ENCODE measurements around the gene COMT. TPM values are rescaled to one million over a fixed set of nuclear protein-coding genes. Genes with fewer than 3 reads are reported as not detected.
"Not testable (repeated sequence)": the region's sequence is repeated elsewhere in the genome, so short reads cannot be mapped to it uniquely, and the experiment has no call there.

Gene COMT
- total RNA-seq, 4 donors from 2014 or later: 166 to 214 (median 180) TPM

GRCh38 chr22:19921544-19922081 is 20.0 kb upstream of the COMT start:
- TF ChIP-seq CTCF (IDR thresholded peaks at IDR 0.05): no peak
- ATAC-seq (ENCODE audit: low FRiP score) (no peak), DNase-seq (ENCODE audit: low spot score) (no peak)

- no peak for TF ChIP-seq CTCF (IDR thresholded peaks at IDR 0.05)
- DNase-seq (ENCODE audit: low spot score) (no peak), ATAC-seq (ENCODE audit: low FRiP score) (no peak)
These were observed 17.6 kb upstream of the COMT start for GRCh38 chr22:19923914-19924513.

- ATAC-seq (ENCODE audit: low FRiP score); DNase-seq (ENCODE audit: low spot score): not testable (repeated sequence)
These were observed 15.5 kb upstream of the COMT start for GRCh38 chr22:19926028-19926427.

GRCh38 chr22:19927696-19928095 is 13.9 kb upstream of the COMT start:
- no peak for DNase-seq (ENCODE audit: low spot score)
- ATAC-seq (ENCODE audit: low FRiP score): no peak
- no peak for TF ChIP-seq CTCF (IDR thresholded peaks at IDR 0.05)

- DNase-seq (ENCODE audit: low spot score) (no peak), ATAC-seq (ENCODE audit: low FRiP score) (no peak)
- no peak for TF ChIP-seq CTCF (IDR thresholded peaks at IDR 0.05)
These were observed 13.4 kb upstream of the COMT start for GRCh38 chr22:19928207-19928606.

GRCh38 chr22:19929586-19930550 is 11.7 kb upstream of the COMT start:
- DNase-seq (ENCODE audit: low spot score) (no peak), ATAC-seq (ENCODE audit: low FRiP score) (no peak)
- TF ChIP-seq CTCF (IDR thresholded peaks at IDR 0.05): no peak
